Ramos (cell line): Measurements from ENCODE around the gene MAGI1.
"Not testable (repeated sequence)": the region's sequence is repeated elsewhere in the genome, so short reads cannot be mapped to it uniquely, and the experiment has no call there.

Source experiments
- in situ Hi-C: fragments of 300-500 bp; cut with MboI; formaldehyde crosslinking; loops from one replicate; pipeline ENCODE4 v1.14.3; 2022; ENCODE audit warnings: low sequenced_read_pairs; ENCODE audit not compliant: unreplicated experiment

MAGI1 gene

DNA sequence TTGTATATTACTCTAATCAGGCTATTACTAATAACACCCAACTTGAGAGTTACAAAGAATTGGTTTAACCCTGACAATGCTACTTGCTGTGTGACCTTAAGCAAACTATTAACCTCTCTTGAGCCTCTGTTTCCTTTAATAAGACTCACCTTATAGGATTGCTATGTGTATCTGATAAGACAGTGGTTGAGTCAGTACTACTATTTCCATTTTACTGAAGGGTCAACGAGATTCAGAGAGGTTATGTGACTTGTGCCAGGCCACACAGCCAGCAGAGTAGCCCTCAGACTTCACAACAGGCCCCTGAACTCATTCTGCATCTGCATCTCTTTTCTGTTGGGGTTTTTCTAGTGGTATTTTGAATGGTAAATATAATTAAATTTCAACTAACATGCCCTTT lies 420.1 kb downstream of the MAGI1 start:
- in situ Hi-C loops, result no loop called here

- in situ Hi-C loops, result no loop called here
These were observed 420.9 kb downstream of the MAGI1 start for GRCh38 chr3:65617787-65618186.

DNA sequence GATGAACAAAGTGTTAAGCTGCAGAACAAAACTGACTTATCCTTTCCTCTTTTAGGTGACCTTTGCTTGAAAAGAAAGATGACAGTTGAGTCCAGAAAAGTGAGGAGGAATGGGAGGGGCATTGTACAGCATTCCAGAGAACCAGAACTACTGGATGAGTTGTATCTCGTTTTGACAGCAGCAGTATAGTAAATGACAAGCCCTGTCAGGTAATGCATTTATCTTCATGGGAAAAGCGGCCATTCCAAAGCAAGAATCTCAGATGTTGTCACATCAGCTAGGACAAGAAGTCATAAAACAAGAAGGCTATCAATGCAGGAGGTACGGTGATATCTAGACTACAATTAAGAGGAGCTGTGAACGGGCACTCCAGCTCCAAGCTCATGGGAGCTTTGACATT lies 421.5 kb downstream of the MAGI1 start:
- in situ Hi-C loops, result no loop called here

GRCh38 chr3:65616563-65616962 lies 422.2 kb downstream of the MAGI1 start:
- in situ Hi-C loops, result no loop called here

- in situ Hi-C loops, result no loop called here
These were observed 423.4 kb downstream of the MAGI1 start for GRCh38 chr3:65615329-65615728.

DNA sequence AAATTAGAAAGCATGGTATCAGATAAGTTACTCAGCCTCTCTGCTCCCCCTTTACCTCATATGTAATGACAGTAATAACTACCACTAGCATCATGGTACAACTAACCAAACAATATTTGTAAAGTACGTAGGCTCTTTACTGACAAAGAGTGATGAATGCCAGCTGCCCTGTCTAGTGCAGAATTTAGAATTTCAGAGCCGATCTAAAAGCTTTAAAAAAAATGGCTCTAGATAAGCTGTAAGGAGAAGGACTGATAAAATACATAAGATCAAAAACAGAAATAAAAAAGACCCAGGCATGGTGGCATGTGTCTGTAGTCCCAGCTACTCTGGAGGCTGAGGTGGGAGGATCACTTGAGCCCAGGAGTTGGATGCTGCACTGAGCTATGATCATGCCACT lies 424.1 kb downstream of the MAGI1 start:
- in situ Hi-C loops, result no loop called here

GRCh38 chr3:65607965-65608460 lies 430.7 kb downstream of the MAGI1 start:
- in situ Hi-C loops, result not testable (repeated sequence)

DNA sequence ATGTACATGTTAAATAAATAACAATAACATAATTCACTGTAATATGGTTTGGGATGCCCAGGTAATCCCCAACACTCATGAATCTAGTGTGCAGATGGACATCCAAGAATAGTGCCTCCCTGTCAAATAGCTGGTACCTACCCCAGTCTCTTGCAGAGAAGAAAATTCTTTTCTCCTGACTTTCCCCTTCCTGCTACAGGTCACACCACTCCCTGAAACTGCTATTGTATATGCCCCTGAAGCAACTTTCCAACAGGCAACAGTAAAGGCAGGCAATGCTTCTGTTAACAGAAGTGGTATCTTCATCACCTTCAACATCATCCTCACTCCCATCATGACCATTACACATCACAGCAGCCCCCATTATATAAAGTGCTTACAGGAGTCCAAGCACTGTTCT lies 431.6 kb downstream of the MAGI1 start:
- in situ Hi-C loops, result no loop called here

GRCh38 chr3:65605876-65606432 lies 432.8 kb downstream of the MAGI1 start:
- in situ Hi-C loops, result no loop called here

GRCh38 chr3:65604863-65605526 lies 433.7 kb downstream of the MAGI1 start:
- in situ Hi-C loops, result no loop called here

DNA sequence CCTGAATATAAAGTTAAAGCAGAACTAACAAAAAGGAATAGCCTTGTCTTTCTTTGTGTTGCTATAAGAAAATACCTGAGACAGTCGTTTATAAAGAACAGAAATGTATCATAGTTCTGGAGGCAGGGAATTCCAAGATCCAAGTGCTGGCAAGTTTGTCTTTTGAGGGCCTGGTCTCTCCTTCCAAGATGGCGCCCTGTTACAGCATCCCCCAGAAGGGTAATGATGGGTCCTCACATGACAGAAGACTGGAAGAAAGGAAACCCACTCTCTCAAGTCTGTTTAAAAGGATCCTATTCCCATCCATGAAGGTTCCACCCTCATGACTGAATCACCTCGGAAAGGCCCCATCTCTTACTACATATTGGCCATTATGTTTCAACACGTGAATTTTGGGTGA lies 435.1 kb downstream of the MAGI1 start:
- in situ Hi-C loops, result no loop called here

DNA sequence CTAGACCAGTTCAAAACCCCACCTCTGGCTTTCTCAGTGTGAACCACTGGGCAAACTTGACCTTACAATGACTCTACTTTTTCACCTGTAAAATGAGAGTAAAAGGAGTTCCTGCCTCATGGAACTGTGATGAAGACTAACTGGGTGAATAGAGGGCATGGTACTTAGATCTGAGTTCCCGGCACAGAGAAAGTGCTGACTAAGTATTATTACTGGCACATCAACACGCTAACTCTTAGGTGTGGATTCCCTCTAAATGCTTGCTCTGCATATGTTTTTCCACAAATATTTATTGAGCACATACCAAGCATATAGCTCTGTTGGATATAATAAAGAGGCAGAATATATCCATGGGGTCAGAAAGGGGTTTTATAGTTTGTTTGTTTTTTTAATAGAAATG lies 437.8 kb downstream of the MAGI1 start:
- in situ Hi-C loops, result no loop called here

- in situ Hi-C loops, result no loop called here
These were observed 440.7 kb downstream of the MAGI1 start for GRCh38 chr3:65597952-65598413.

GRCh38 chr3:65597226-65597951 lies 441.3 kb downstream of the MAGI1 start:
- in situ Hi-C loops, result no loop called here

GRCh38 chr3:65596571-65597225 lies 442.0 kb downstream of the MAGI1 start:
- in situ Hi-C loops, result no loop called here

DNA sequence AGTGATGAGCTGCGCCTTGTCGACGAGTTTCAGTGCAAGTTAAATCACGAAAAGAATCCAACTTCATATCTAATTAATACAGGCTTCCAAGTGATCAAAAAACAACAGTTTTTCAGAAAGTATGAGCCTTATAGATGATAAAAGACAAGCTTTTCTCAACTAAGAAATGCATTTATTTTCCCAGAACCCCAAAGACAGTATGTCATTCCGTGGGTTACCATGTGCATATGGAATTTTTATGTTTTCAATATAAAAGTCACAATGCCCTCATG lies 442.8 kb downstream of the MAGI1 start:
- in situ Hi-C loops, result no loop called here

- in situ Hi-C loops, result no loop called here
These were observed 443.3 kb downstream of the MAGI1 start for GRCh38 chr3:65595222-65596028.

GRCh38 chr3:65593780-65594752 lies 444.7 kb downstream of the MAGI1 start:
- in situ Hi-C loops, result no loop called here

- in situ Hi-C loops, result no loop called here
These were observed 447.4 kb downstream of the MAGI1 start for GRCh38 chr3:65591313-65591712.
